ENCODE measurements around the gene PEPD.

DNA sequence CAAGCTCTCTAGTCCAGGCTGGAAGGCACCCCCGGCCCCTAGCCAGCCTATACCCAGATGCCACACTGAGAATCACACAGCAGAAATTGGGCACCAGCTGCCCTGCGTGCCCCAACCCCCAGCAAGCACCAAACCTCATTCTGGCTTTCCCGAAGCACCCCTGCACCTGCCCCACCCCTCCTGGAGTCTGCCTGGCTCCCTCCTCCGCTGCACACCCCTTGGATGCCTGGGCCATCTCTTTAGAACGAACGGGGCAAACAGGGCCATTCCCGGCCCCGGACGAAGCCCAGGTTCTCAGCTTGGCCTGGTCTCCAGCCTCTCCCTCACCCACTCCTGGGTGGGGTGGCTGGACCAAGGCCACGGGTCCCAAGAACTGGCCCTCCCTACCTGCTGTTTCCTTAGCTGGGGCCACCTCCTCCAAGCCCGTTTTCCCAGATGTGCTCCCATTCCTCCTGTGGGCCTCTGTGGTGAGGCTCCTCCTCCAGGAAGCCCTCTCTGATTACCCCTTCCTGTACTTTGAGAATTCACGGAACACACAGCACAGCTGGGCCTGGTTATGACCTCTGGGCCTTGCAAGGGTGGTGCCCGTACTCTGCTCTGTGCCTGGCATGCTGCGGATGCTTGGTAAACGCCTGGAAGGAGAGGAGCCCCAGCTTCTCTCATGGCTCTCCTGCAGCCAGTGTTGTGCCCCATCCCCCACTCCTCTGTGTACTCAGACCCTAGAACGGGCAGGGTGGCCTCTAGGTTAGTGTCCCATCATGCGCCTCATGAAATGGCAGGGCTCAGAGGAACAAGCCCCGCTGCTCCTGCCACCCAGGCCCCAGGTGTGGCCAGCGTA is 126.6 kb downstream of the PEPD start:
- TF ChIP-seq, protein P1, sequence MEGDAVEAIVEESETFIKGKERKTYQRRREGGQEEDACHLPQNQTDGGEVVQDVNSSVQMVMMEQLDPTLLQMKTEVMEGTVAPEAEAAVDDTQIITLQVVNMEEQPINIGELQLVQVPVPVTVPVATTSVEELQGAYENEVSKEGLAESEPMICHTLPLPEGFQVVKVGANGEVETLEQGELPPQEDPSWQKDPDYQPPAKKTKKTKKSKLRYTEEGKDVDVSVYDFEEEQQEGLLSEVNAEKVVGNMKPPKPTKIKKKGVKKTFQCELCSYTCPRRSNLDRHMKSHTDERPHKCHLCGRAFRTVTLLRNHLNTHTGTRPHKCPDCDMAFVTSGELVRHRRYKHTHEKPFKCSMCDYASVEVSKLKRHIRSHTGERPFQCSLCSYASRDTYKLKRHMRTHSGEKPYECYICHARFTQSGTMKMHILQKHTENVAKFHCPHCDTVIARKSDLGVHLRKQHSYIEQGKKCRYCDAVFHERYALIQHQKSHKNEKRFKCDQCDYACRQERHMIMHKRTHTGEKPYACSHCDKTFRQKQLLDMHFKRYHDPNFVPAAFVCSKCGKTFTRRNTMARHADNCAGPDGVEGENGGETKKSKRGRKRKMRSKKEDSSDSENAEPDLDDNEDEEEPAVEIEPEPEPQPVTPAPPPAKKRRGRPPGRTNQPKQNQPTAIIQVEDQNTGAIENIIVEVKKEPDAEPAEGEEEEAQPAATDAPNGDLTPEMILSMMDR (IDR thresholded peaks at IDR 0.05): no peak
- no peak for TF ChIP-seq ZFX (IDR thresholded peaks at IDR 0.05; ENCODE audit: borderline replicate concordance)
